K562 (cell line): ENCODE results near the gene NFAM1.

Experiments used
- ELF4 ChIP-seq: fragments of 450-650 bp; formaldehyde crosslinking; IDR thresholded peaks from 2 replicates; pipeline ENCODE4 v1.4.0; 2022; ENCODE audit warnings: missing genetic modification characterization
- GABPA ChIP-seq: fragments of 200-800 bp; sonication (Bioruptor generic); conservative IDR thresholded peaks from 2 replicates; pipeline ENCODE4 v1.6.1; 2016; ENCODE audit warnings: low read depth, missing genetic modification characterization, missing compliant biosample characterization
- KAT7 ChIP-seq: sonication (generic); formaldehyde crosslinking; IDR thresholded peaks from 2 replicates; pipeline ENCODE4 v1.8.0; 2022; ENCODE audit warnings: missing genetic modification reagents, mild to moderate bottlenecking, borderline replicate concordance
- NONO ChIP-seq, 2 experiments: fragments of 200-400 bp in 1 of 2; fragments of 450-650 bp in 1 of 2; formaldehyde crosslinking in 1 of 2; IDR thresholded peaks; 2 replicates each; pipeline ENCODE4 v1.6.1; 2017; ENCODE audit warnings: low read depth in 2 of 2, mild to moderate bottlenecking in 2 of 2, moderate library complexity in 2 of 2, low read length in 1 of 2
- SMAD4 ChIP-seq: fragments of 250-450 bp; sonication (Bioruptor Pico); conservative IDR thresholded peaks from 2 replicates; pipeline ENCODE4 v1.8.0; 2021; ENCODE audit warnings: inconsistent platforms, mild to moderate bottlenecking, moderate library complexity

DNA sequence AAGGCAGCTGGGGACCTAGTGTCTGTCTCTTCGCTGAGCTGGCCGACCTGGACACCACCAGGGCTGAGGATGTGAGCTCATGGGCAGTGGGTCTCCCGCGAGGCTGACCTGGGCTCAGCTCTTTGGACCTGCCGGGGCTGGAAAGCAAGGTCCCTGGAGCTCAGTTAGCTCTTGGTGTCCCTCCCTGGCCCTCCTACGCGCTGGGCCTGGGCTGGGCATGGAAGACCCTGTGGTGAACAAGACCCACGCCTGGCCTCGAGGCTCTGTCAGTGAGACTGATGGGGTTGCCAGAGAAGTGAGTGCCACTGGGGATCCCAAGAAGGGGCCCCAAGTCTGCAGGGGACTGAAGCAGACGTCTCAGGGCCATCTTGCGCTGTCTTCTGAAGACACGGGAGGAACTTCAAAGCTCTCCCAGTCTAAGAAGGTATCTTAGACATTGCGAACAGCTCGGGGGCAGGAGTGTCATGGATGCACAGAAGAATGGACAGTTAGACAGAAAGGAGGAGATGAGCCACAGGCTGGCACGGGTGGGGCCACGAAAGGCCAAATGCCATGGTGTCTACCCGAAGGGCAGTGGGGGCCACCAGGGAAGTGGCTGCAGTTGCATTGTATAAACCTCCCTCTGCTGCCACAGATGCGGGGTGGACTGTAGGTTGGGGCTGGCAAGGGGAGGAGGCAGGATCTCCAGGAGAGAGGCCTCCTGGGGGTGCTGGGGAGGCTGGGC is 31.2 kb downstream of the NFAM1 start:
- no peak for TF ChIP-seq GABPA (tag)
- no peak for TF ChIP-seq NONO (IDR thresholded peaks at IDR 0.05; ENCODE audit: low read depth in 2 of 2, low read length in 1 of 2)
- no peak for TF ChIP-seq SMAD4 (CRISPR knock-in tag)
- TF ChIP-seq KAT7 (CRISPR knock-in tag) = no peak
- no peak for TF ChIP-seq ELF4 (CRISPR knock-in tag)
